Motor neuron (in vitro differentiated cells): Measurements from ENCODE around the gene ZNF148. TPM values are rescaled to one million over a fixed set of nuclear protein-coding genes. Genes with fewer than 3 reads are reported as not detected.
"Not testable (repeated sequence)": the region's sequence is repeated elsewhere in the genome, so short reads cannot be mapped to it uniquely, and the experiment has no call there.

Source experiments
- ATAC-seq, 8 experiments: fragments of 200-7000 bp; cut with Tn5 transposase; replicated peaks in 6 of 8; 2 replicates each; pipeline ENCODE4 v1.8.0; 2021; ENCODE audit warnings: mild to moderate bottlenecking in 8 of 8, moderate library complexity in 8 of 8
- H3K27ac ChIP-seq, 2 donors: fragments of 250-450 bp; sonication (Bioruptor Pico); 2 replicates each; pipeline ENCODE4 v1.9.0; 2021; ENCODE audit warnings: antibody characterized with exemption in 2 of 2, mild to moderate bottlenecking in 2 of 2, moderate library complexity in 1 of 2
- H3K4me1 ChIP-seq, 2 donors: fragments of 250-450 bp; sonication (Bioruptor Pico); replicated peaks in 1 of 2; 2 replicates each; pipeline ENCODE4 v1.6.1; 2021; ENCODE audit warnings: antibody characterized with exemption in 2 of 2, mild to moderate bottlenecking in 2 of 2, moderate library complexity in 1 of 2
- H3K4me3 ChIP-seq, 5 donors: fragments of 250-450 bp; sonication (Bioruptor Pico); 2 replicates each; pipeline ENCODE4 v1.9.0; 2021; ENCODE audit warnings: antibody characterized with exemption in 5 of 5, mild to moderate bottlenecking in 5 of 5, moderate library complexity in 4 of 5
- WGBS, 10 experiments: fragments of 450-650 bp; shearing (Covaris generic); methylation state at CpG; one replicate each; pipeline ENCODE4 v1.0.0; 2022; 5-methylcytosine and 5-hydroxymethylcytosine counted together
- in situ Hi-C, 9 experiments: fragments of 400-800 bp; cut with MboI; loops; one replicate each; pipeline ENCODE4 v1.15.0; 2021; ENCODE audit warnings: low sequenced_read_pairs in 9 of 9, low pct_unique_long_range_greater_than_20kb in 2 of 9; ENCODE audit not compliant: unreplicated experiment in 9 of 9
- total RNA-seq, 8 experiments: library from RNA; unstranded; fragments of 300-600 nt; gene quantifications; 2 replicates each; pipeline versions ENCODE4 v1.2.3 to v1.2.4, GENCODE V29; 2022

ZNF148 gene, protein sequence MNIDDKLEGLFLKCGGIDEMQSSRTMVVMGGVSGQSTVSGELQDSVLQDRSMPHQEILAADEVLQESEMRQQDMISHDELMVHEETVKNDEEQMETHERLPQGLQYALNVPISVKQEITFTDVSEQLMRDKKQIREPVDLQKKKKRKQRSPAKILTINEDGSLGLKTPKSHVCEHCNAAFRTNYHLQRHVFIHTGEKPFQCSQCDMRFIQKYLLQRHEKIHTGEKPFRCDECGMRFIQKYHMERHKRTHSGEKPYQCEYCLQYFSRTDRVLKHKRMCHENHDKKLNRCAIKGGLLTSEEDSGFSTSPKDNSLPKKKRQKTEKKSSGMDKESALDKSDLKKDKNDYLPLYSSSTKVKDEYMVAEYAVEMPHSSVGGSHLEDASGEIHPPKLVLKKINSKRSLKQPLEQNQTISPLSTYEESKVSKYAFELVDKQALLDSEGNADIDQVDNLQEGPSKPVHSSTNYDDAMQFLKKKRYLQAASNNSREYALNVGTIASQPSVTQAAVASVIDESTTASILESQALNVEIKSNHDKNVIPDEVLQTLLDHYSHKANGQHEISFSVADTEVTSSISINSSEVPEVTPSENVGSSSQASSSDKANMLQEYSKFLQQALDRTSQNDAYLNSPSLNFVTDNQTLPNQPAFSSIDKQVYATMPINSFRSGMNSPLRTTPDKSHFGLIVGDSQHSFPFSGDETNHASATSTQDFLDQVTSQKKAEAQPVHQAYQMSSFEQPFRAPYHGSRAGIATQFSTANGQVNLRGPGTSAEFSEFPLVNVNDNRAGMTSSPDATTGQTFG
- total RNA-seq = 10 to 100 TPM; 17.8 to 38.3 (median 22.4) TPM

DNA sequence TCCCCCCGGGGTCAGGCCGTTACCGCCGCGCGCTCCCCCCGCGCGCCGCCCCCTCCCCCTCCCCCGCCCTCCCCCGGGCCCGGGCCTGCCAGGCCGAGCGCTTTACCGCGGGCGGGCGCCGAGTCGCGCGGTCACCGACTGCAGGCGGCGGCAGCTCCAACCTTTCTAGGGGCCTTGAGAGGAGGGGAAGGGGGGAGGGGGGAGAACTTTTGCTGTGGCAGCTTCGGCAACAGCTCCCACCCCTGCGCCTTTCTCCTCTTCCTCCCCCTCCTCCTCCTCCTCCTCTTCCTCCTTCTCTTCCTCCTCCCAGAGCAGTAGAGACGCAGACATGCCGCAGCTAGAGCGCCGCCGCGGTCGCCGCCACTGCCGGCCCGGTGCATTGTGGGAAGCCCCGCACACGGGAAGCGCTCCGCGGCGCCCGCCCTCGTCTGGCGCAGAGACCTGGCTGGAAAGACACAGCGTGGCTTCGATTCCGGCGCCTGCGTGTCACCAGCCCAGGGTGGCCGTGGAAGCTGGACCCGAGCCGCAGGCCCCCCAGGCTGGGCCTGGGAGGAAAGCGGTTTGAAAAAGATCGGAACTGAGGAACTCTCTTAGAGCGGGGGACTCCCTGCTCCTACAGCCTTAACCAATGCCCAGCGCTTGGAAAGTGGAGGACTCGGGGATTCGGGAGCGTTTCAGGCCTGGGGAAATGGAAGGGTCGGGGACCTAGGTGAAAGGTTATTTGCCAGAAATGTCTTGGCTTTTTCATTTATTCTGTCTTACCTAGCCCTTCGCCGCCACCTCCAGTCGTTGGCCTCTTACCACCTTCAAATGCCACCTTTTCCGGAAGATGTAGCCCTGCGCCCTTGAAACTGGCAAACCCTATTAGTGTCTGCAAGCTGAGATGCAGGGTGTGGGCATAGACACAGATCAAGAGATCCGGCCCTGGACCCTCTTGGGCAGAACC lies at the start of gene ZNF148:
Gene ZNF148 (minus strand): TSS at position 330 of the 946 bp plus-strand sequence. CDS start 61,685 bp downstream, outside the sequence.
- Histone ChIP-seq H3K27ac (peak within 1 kb of the TSS; percentile 87 to 93), H3K4me3 (peak within 1 kb of the TSS; percentile 52 to 98 (median 78)), H3K4me1 (peaks cover 15 to 17% of the 10 kb centered on the region in 2 donors)
- ATAC-seq = peak; percentile 78 to 87 (median 83)
- in situ Hi-C loops = no loop called here
- 0 to 20% (median 0%) methylated on average over 1 to 8 of the region's 69 CpGs; no CpG with 5 or more reads in 4 of the 10 experiments for WGBS, 10 experiments

DNA sequence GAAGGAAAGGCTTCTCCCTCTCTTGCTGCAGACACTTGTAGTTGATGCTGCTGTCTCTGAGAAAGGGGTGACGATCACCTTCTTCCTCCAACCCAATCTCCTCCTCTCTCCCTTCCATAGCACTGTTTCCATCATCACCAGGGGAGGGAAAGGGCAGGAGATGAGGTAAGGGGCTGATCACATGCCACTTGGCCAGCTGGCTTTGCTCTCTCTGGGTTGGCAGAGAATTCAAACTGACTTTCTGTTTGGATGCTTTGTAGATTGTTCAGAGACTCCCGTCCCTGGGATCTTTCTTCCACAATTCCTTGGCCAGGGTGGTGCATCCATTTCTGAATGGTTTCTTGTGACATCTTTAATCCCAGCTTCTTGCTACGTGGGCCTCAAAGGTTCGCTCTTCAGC lies 43.2 kb upstream of the ZNF148 start:
- H3K27ac ChIP-seq = no peak overlapping the region
- H3K4me1 ChIP-seq = no peaks in the 10 kb centered on the region
- no peak for ATAC-seq

DNA sequence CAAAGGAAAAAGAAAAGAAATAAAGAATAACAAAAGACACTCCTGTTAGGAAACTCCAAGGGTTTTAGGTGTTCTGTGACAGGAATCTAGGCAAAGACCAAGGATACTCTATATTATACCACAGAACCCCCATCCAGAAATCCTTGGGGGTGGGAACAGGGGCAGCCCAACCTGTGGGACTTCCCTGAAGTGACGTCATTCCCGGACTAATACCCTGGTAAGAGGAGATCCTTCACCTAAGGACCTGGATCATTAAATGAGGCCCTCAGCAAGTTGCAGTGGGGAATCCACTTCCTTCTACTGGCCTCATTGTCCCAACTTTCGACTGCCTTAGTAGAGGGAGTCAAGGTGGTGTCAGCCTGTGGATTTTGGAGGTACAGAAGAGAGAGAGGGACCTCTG lies 41.1 kb upstream of the ZNF148 start:
- Histone ChIP-seq H3K4me3 (no peak overlapping the region), H3K4me1 (no peaks in the 10 kb centered on the region), H3K27ac (no peak overlapping the region)
- WGBS, 10 experiments = 64 to 100% (median 88%) methylated on average over 2 to 3 of the region's 3 CpGs; no CpG with 5 or more reads in 5 of the 10 experiments
- in situ Hi-C loops = no loop called here
- no peak for ATAC-seq

More for the DNA sequence above, 43.2 kb upstream of the ZNF148 start:
- 24 to 100% (median 80%) methylated on average over 1 to 4 of the region's 4 CpGs; no CpG with 5 or more reads in 2 of the 10 experiments for WGBS, 10 experiments
- H3K4me3 ChIP-seq = no peak overlapping the region
- in situ Hi-C loops = no loop called here

DNA sequence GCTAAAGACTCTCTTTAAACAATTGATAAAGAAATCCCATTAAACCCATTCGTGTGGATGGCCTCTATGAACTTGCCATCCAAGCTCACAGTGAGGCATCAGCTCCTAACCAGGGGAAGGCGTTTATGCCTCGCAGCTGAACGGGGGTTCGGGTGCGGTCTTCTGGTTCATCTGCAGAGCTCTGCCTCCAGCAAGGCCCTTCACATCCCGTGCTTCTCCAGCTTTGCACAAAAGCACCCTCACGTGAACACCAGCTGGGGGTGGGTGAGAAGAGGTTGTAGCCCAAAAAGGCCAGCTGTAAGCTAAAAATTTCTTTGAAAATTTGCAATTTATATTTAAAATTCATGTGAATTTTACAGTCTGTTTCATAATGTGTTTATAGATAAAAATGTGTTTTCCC lies 39.5 kb upstream of the ZNF148 start:
- H3K4me1 ChIP-seq = no peaks in the 10 kb centered on the region
- H3K27ac ChIP-seq = no peak overlapping the region
- peak in 3 of 8 experiments; percentile 52 to 86 (median 79) for ATAC-seq
- WGBS, 10 experiments = 8 to 86% (median 65%) methylated on average over 2 to 7 of the region's 8 CpGs; no CpG with 5 or more reads in 4 of the 10 experiments
- in situ Hi-C loops = no loop called here
- no peak overlapping the region for H3K4me3 ChIP-seq

DNA sequence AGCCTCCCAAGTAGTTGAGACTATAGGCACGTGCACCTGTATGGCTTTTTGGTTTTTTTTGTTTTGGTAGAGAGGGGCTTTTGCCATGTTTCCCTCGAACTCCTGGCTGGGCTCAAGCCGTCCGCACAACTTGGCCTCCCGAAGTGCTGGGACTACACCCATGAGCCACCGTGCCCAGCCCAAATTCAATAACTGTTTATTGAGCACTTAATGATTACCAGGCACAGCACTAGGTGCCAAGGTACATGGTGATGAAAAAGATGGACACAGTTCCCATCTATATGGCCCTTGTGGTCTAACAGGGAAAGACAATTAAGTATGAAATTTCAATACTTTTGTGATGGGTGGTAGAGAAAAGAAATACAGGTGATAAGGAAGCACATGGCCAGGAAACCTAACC lies 35.8 kb upstream of the ZNF148 start:
- in situ Hi-C loops = no loop called here
- no peak overlapping the region for H3K4me3 ChIP-seq
- H3K27ac ChIP-seq = no peak overlapping the region
- no peaks in the 10 kb centered on the region for H3K4me1 ChIP-seq
- ATAC-seq = no peak
- 0 to 100% (median 76%) methylated on average over 1 to 6 of the region's 6 CpGs for WGBS, 10 experiments

DNA sequence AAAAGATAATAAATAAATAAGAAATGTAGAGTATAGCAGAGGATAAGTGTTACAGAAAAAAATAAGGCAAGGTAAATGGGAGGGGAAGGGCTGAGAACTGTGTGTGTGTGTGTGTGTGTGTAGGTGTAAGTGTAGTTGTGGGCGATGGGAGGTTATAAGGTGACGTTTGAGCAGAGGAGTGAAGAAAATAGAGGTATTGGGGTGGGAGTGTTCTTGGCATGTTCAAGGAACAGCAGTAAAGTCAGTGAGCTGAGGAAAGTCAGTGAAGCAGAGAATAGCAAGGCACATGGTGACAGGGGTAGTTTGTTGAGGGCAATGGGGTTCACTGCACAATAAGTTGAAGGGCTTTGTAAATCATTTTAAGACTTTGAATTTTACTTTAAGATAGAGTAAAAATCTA lies 30.9 kb upstream of the ZNF148 start:
- no peak for ATAC-seq
- in situ Hi-C loops = no loop called here
- H3K27ac ChIP-seq = no peak overlapping the region
- WGBS, 10 experiments = 67 to 100% (median 79%) methylated on average over 1 to 2 of the region's 2 CpGs; no CpG with 5 or more reads in 2 of the 10 experiments
- H3K4me1 ChIP-seq = peaks cover 11 to 15% of the 10 kb centered on the region in 2 donors
- no peak overlapping the region for H3K4me3 ChIP-seq

DNA sequence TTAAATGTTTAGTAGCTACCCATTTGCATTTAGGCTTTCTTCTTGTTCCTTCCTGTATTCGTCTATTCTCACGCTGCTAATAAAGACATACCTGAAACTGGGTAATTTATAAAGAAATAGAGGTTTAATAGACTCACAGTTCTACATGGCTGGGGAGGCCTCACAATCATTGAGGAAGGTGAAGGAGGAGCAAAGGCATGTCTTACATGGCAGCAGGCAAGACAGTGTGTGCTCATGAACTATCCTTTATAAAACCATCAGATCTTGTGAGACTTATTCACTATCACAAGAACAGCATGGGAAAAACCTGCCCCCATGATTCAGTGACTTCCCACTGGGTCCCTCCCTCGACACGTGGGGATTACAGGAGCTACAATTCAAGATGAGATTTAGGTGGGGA lies 30.4 kb upstream of the ZNF148 start:
- in situ Hi-C loops, H3K4me3 ChIP-seq, H3K27ac ChIP-seq, ATAC-seq: not testable (repeated sequence)
- H3K4me1 ChIP-seq = peaks cover 11 to 15% of the 10 kb centered on the region in 2 donors
- WGBS, 10 experiments = 71 to 100% (median 88%) methylated on average over 2 to 4 of the region's 4 CpGs; no CpG with 5 or more reads in 2 of the 10 experiments

DNA sequence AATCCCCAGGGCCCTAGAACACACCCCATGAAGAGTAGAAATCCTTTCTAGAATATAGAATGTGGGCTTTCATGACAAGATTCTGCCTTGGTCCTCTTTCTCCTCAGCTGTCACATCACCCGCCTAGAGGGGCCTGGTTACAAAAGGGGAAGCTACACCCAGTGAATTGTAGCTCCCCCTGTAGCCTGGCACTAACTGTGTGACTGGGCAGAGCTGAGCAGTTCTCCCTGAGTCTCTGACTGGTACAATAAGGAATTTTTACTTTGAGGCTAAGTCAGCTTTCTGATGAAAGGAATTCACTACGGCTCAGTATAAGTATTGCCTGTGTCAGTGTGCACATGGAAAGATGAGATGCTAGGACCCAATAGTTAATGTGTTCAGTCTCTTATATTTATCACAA lies 28.7 kb upstream of the ZNF148 start:
- ATAC-seq = peak in 1 of 8 experiments; percentile 19
- no peak overlapping the region for H3K27ac ChIP-seq
- WGBS, 10 experiments = 17 to 100% (median 100%) methylated on average over 1 to 2 of the region's 2 CpGs; no CpG with 5 or more reads in 5 of the 10 experiments
- peaks cover 11 to 15% of the 10 kb centered on the region in 2 donors for H3K4me1 ChIP-seq
- H3K4me3 ChIP-seq = no peak overlapping the region
- in situ Hi-C loops = no loop called here

DNA sequence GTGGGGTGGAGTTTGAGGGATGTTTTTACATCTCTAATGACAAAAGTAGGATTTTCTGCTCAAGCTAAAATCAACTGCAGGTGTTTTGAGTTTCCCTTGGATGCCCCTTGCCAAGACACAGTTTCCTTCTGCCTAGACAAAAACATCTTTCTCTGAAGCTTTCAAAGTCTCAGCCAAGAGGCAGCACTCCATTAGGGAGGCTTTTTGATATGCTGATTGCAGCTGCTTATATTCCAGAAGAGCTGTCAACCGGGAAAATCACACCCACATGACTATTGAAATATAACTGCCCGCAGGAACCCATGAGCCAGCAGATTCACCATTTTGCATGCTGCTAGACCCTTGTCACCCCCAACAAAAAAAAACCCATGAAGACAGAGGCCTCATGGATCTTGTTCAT lies 27.5 kb upstream of the ZNF148 start:
- Histone ChIP-seq H3K27ac (no peak overlapping the region), H3K4me3 (no peak overlapping the region), H3K4me1 (peaks cover 11 to 15% of the 10 kb centered on the region in 2 donors)
- in situ Hi-C loops = no loop called here
- 12 to 100% (median 33%) methylated on average over 1 to 2 of the region's 2 CpGs; no CpG with 5 or more reads in 5 of the 10 experiments for WGBS, 10 experiments
- peak in 6 of 8 experiments; percentile 44 to 91 (median 74) for ATAC-seq

DNA sequence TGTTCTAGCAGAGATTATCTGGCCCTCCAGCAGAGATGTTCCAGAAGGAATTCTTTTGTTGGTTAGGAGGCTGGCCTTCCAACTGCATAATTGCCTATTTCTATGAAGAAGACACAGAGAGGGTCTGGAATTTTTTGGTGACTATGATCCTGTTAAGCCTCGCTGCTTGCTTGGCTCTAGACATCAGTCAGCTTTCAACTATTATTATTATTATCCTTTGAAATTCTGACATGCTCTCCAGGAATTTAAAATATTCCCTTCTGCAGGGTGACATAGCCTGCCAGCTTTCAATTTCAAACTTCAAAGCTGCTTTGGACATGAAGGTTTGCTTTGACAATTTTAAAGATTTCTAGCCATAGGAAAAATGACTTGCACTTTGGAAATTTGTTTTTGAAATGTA lies 26.3 kb upstream of the ZNF148 start:
- no peak overlapping the region for H3K4me3 ChIP-seq
- 0 to 88% (median 33%) methylated on average over 1 of the region's 1 CpG; no CpG with 5 or more reads in 5 of the 10 experiments for WGBS, 10 experiments
- H3K27ac ChIP-seq = no peak overlapping the region
- in situ Hi-C loops = no loop called here
- ATAC-seq = peak in 1 of 8 experiments; percentile 16
- peaks cover 11 to 15% of the 10 kb centered on the region in 2 donors for H3K4me1 ChIP-seq

DNA sequence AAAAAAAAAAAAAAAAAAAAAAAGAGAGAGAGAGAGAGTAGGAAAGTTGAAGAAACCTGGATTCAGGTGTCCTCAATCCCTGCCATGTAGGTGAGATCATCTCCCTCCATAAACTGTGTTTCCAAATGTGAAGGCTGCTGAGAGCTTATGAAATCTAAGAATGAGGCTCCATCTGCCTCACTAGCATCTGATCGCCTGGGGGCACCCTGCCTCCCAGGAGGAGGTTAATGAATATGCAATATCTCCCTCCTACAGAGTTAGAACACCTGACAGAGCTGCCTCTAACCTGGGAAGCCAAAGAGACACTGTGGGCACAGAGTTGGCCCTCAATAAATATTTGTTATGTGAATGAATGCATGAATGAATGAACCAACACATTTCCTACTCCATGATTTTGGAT lies 23.8 kb upstream of the ZNF148 start:
- H3K27ac ChIP-seq = no peak overlapping the region
- no peak overlapping the region for H3K4me3 ChIP-seq
- 0 to 60% (median 32%) methylated on average over 1 of the region's 1 CpG; no CpG with 5 or more reads in 4 of the 10 experiments for WGBS, 10 experiments
- in situ Hi-C loops = no loop called here
- ATAC-seq = peak in 3 of 8 experiments; percentile 48 to 71 (median 62)
- H3K4me1 ChIP-seq = peaks cover 11 to 15% of the 10 kb centered on the region in 2 donors

DNA sequence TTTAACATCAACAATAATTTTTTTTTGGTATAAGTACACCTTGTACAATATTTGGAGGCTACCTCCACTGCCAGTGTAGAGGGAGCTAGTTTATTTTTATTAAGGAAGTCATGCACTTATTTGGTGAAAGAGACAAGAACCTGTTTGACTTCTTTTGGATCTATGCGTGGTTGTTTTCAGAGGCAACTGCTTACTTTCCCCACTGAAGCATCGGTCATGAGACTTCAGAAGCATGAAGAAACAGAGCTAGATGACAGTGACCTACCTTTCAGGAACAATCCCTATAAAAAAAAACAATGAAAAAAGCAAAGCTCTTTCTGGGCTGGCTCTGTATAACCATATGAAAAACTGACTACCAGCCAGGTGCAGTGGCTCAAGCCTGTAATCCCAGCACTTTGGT lies 20.0 kb upstream of the ZNF148 start:
- no peak overlapping the region for H3K27ac ChIP-seq
- in situ Hi-C loops = no loop called here
- no peak overlapping the region for H3K4me3 ChIP-seq
- 83 to 100% (median 91%) methylated on average over 1 to 2 of the region's 2 CpGs; no CpG with 5 or more reads in 2 of the 10 experiments for WGBS, 10 experiments
- no peak for ATAC-seq
- H3K4me1 ChIP-seq = no peaks in the 10 kb centered on the region
